Liver (tissue), 9 donors: ENCODE results near the gene AIG1. TPM values are rescaled to one million over a fixed set of nuclear protein-coding genes. Genes with fewer than 3 reads are reported as not detected.
"Not testable (repeated sequence)": the region's sequence is repeated elsewhere in the genome, so short reads cannot be mapped to it uniquely, and the experiment has no call there.

Experiments used
- DNase-seq: peaks from one replicate; pipeline ENCODE4 v3.0.0-alpha.2; 2017; ENCODE audit warnings: low spot score
- H3K27ac ChIP-seq, 2 donors: one replicate each; pipeline ENCODE4 v1.7.0; 2013; ENCODE audit warnings: inconsistent platforms in 2 of 2, low read length in 2 of 2, control low read depth in 1 of 2, low read depth in 1 of 2, mild to moderate bottlenecking in 1 of 2
- H3K27me3 ChIP-seq, 4 donors: one replicate each; pipeline versions ENCODE4 v1.6.1 to v1.7.0; 2013; ENCODE audit warnings: low read length in 3 of 4, inconsistent platforms in 1 of 4, mild to moderate bottlenecking in 1 of 4, moderate library complexity in 1 of 4; ENCODE audit not compliant: control insufficient read depth in 4 of 4, insufficient read depth in 4 of 4
- H3K36me3 ChIP-seq, 4 donors: one replicate each; pipeline versions ENCODE4 v1.6.1 to v1.7.0; 2013; ENCODE audit warnings: low read length in 3 of 4, mild to moderate bottlenecking in 3 of 4, low read depth in 1 of 4, moderate library complexity in 1 of 4; ENCODE audit not compliant: control insufficient read depth in 4 of 4, insufficient read depth in 3 of 4
- H3K4me1 ChIP-seq, 4 donors: one replicate each; pipeline versions ENCODE4 v1.6.1 to v1.7.0; 2013; ENCODE audit warnings: low read length in 3 of 4, mild to moderate bottlenecking in 3 of 4, moderate library complexity in 1 of 4; ENCODE audit not compliant: control insufficient read depth in 4 of 4, insufficient read depth in 4 of 4
- H3K4me3 ChIP-seq, 3 donors: one replicate each; pipeline versions ENCODE4 v1.6.1 to v1.7.0; 2013; ENCODE audit warnings: low read length in 3 of 3, control low read depth in 1 of 3, low read depth in 1 of 3, mild to moderate bottlenecking in 1 of 3
- H3K9ac ChIP-seq, 2 donors: one replicate each; pipeline ENCODE4 v1.7.0; 2013; ENCODE audit warnings: low read length in 2 of 2, mild to moderate bottlenecking in 2 of 2, moderate library complexity in 2 of 2, control low read depth in 1 of 2, low read depth in 1 of 2
- H3K9me3 ChIP-seq, 4 donors: one replicate each; pipeline versions ENCODE4 v1.6.1 to v1.7.0; 2013; ENCODE audit warnings: low read length in 3 of 4; ENCODE audit not compliant: control insufficient read depth in 4 of 4
- EGR1 ChIP-seq, 2 donors: IDR thresholded peaks; 2 replicates each; pipeline ENCODE4 v1.6.1; 2016 to 2018; ENCODE audit warnings: antibody characterized with exemption in 2 of 2, low read depth in 2 of 2
- FOXA1 ChIP-seq: IDR thresholded peaks from 2 replicates; pipeline ENCODE4 v1.6.1; 2016; ENCODE audit warnings: antibody characterized with exemption
- FOXA2 ChIP-seq: IDR thresholded peaks from 2 replicates; pipeline ENCODE4 v1.6.1; 2016; ENCODE audit warnings: antibody characterized with exemption
- GABPA ChIP-seq, 2 donors: IDR thresholded peaks in 1 of 2; conservative IDR thresholded peaks in 1 of 2; 2 replicates each; pipeline ENCODE4 v1.6.1; 2016; ENCODE audit warnings: antibody characterized with exemption in 2 of 2, mild to moderate bottlenecking in 1 of 2, moderate library complexity in 1 of 2
- HNF4A ChIP-seq, 2 donors: conservative IDR thresholded peaks; 2 replicates each; pipeline ENCODE4 v1.6.1; 2016; ENCODE audit warnings: antibody characterized with exemption in 2 of 2, mild to moderate bottlenecking in 2 of 2
- HNF4G ChIP-seq: IDR thresholded peaks from 2 replicates; pipeline ENCODE4 v1.6.1; 2016; ENCODE audit warnings: antibody characterized with exemption
- JUND ChIP-seq, 2 donors: IDR thresholded peaks; 2 replicates each; pipeline ENCODE4 v1.6.1; 2016; ENCODE audit warnings: antibody characterized with exemption in 2 of 2
- NR2F2 ChIP-seq: IDR thresholded peaks from 2 replicates; pipeline ENCODE4 v1.6.1; 2016; ENCODE audit warnings: antibody characterized with exemption
- RAD21 ChIP-seq, 2 donors: IDR thresholded peaks; 2 replicates each; pipeline ENCODE4 v1.6.1; 2016; ENCODE audit warnings: antibody characterized with exemption in 2 of 2, mild to moderate bottlenecking in 2 of 2
- REST ChIP-seq: IDR thresholded peaks from 2 replicates; pipeline ENCODE4 v1.6.1; 2016; ENCODE audit warnings: antibody characterized with exemption, mild to moderate bottlenecking
- SP1 ChIP-seq: IDR thresholded peaks from 2 replicates; pipeline ENCODE4 v1.6.1; 2018; ENCODE audit warnings: antibody characterized with exemption, mild to moderate bottlenecking
- TAF1 ChIP-seq: conservative IDR thresholded peaks from 2 replicates; pipeline ENCODE4 v1.6.1; 2016; ENCODE audit warnings: antibody characterized with exemption, mild to moderate bottlenecking
- YY1 ChIP-seq: IDR thresholded peaks from 2 replicates; pipeline ENCODE4 v1.6.1; 2016; ENCODE audit warnings: antibody characterized with exemption, mild to moderate bottlenecking
- WGBS: extraction: QIAGEN DNeasy Blood & Tissue Kit; methylation state at CpG from one replicate; pipeline ENCODE4 v1.1.7; 2013; 5-methylcytosine and 5-hydroxymethylcytosine counted together
- polyA plus RNA-seq, 2 donors: library from polyadenylated mRNA; stranded (reverse) in 1 of 2; unstranded in 1 of 2; fragments of 200-250 nt in 1 of 2; fragments of >200 nt in 1 of 2; fragmentation: Nextera tagmentation in 1 of 2; extraction: Ambion mirVana in 1 of 2; gene quantifications; one replicate each; pipeline versions ENCODE4 v1.2.1 to v1.2.3, GENCODE V29; 2013 to 2015
- total RNA-seq, 2 donors: library from RNA; depleted of rRNA; stranded (reverse); fragments of >200 nt; gene quantifications; one replicate each; pipeline ENCODE4 v1.2.3, GENCODE V29; 2014
- TF ChIP-seq, protein P1 (sequence below): IDR thresholded peaks from 2 replicates; pipeline ENCODE4 v1.6.1; 2016; ENCODE audit warnings: antibody characterized with exemption
- TF ChIP-seq, protein P2 (sequence below): IDR thresholded peaks from 2 replicates; pipeline ENCODE4 v1.6.1; 2016; ENCODE audit warnings: antibody characterized with exemption
- TF ChIP-seq, protein P3 (sequence below): fragments of 150-350 bp; IDR thresholded peaks from 2 replicates; pipeline ENCODE4 v1.5.1; 2017; ENCODE audit warnings: improper control_type of control experiment, low read depth, low read length; ENCODE audit not compliant: missing input control
- donor health status: healthy.
- donor health status: healthy.
- donor health status: healthy.
- donor health status: healthy.
- donor health status: healthy.

Gene AIG1
- total and polyA plus RNA-seq, 4 donors, result 74.8 to 169 (median 121) TPM

- no peaks in the 10 kb centered on the region for H3K9me3 ChIP-seq
- 82% methylated on average over 6 of the region's 6 CpGs for WGBS
- H3K36me3 ChIP-seq, result peaks cover 0 to 9% (median 7%) of the 10 kb centered on the region in 4 donors
- TF ChIP-seq FOXA2 (no peak), SP1 (no peak), NR2F2 (no peak), HNF4G (no peak), FOXA1 (no peak), GABPA (IDR thresholded peaks at IDR 0.05 in 1 of 2, conservative IDR thresholded peaks at IDR 0.05 in 1 of 2) (no peak), RAD21 (IDR thresholded peaks at IDR 0.05) (no peak), YY1 (no peak), EGR1 (IDR thresholded peaks at IDR 0.05; ENCODE audit: low read depth in 2 of 2) (no peak), HNF4A (conservative IDR thresholded peaks at IDR 0.05) (no peak), TAF1 (no peak)
- TF ChIP-seq, protein P1, sequence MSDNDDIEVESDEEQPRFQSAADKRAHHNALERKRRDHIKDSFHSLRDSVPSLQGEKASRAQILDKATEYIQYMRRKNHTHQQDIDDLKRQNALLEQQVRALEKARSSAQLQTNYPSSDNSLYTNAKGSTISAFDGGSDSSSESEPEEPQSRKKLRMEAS, result no peak
- TF ChIP-seq, protein P2, sequence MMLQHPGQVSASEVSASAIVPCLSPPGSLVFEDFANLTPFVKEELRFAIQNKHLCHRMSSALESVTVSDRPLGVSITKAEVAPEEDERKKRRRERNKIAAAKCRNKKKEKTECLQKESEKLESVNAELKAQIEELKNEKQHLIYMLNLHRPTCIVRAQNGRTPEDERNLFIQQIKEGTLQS, result no peak
- no peaks in the 10 kb centered on the region for H3K27me3 ChIP-seq
- DNase-seq, result no peak
- no peak overlapping the region for H3K9ac ChIP-seq
- no peak overlapping the region for H3K27ac ChIP-seq
- no peak overlapping the region for H3K4me3 ChIP-seq
- peaks cover 0 to 2% (median under 1%) of the 10 kb centered on the region in 4 donors for H3K4me1 ChIP-seq
Observed at GRCh38 chr6:143299253-143300166, 238.8 kb downstream of the AIG1 start.

DNA sequence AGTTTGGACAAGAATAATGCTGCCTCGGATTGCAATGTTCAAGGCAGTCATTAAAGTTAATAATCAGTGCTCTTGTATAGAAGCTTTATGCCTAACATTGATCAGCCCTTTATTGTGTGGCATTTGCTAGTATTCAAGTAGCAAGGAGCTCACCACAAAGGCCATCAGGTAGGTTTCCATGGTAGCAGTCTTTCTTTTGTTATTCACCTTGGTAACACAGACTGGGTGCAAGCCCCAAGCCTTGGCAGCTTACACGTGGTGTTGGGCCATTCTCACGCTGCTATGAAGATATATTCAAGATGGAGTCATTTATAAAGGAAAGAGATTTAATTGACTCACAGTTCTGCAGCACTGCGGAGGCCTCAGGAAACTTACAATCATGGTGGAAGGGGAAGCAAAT, 240.5 kb downstream of the AIG1 start:
- DNase-seq, result no peak
- Histone ChIP-seq H3K36me3 (peaks cover 0 to 9% (median 4%) of the 10 kb centered on the region in 4 donors), H3K27ac (no peak overlapping the region), H3K4me1 (peaks cover 0 to 2% (median under 1%) of the 10 kb centered on the region in 4 donors), H3K9me3 (no peaks in the 10 kb centered on the region), H3K9ac (no peak overlapping the region), H3K4me3 (no peak overlapping the region), H3K27me3 (no peaks in the 10 kb centered on the region)
- TF ChIP-seq, protein P3, sequence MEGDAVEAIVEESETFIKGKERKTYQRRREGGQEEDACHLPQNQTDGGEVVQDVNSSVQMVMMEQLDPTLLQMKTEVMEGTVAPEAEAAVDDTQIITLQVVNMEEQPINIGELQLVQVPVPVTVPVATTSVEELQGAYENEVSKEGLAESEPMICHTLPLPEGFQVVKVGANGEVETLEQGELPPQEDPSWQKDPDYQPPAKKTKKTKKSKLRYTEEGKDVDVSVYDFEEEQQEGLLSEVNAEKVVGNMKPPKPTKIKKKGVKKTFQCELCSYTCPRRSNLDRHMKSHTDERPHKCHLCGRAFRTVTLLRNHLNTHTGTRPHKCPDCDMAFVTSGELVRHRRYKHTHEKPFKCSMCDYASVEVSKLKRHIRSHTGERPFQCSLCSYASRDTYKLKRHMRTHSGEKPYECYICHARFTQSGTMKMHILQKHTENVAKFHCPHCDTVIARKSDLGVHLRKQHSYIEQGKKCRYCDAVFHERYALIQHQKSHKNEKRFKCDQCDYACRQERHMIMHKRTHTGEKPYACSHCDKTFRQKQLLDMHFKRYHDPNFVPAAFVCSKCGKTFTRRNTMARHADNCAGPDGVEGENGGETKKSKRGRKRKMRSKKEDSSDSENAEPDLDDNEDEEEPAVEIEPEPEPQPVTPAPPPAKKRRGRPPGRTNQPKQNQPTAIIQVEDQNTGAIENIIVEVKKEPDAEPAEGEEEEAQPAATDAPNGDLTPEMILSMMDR, result no peak
- TF ChIP-seq, protein P2, result no peak
- TF ChIP-seq HNF4G (no peak), FOXA2 (no peak), JUND (IDR thresholded peaks at IDR 0.05) (no peak), REST (no peak), HNF4A (conservative IDR thresholded peaks at IDR 0.05) (no peak), YY1 (no peak)
- WGBS, result 69% methylated on average over 4 of the region's 4 CpGs

- WGBS, result 98% methylated on average over 10 of the region's 10 CpGs
- H3K9me3 ChIP-seq, H3K9ac ChIP-seq, H3K4me3 ChIP-seq, H3K27me3 ChIP-seq, H3K36me3 ChIP-seq, DNase-seq, H3K27ac ChIP-seq, H3K4me1 ChIP-seq: not testable (repeated sequence)
Observed at GRCh38 chr6:143307760-143308159, 247.1 kb downstream of the AIG1 start.
